ENCODE measurements around the gene IFITM10. TPM values are rescaled to one million over a fixed set of nuclear protein-coding genes. Genes with fewer than 3 reads are reported as not detected.

Gene IFITM10
- total and polyA plus RNA-seq, 9 of the 15 experiments (the other 6 are each of a cell fraction or from before 2014, with no cell fraction given), result 0.08 to 0.13 (median 0.09) TPM; not detected in 6

DNA sequence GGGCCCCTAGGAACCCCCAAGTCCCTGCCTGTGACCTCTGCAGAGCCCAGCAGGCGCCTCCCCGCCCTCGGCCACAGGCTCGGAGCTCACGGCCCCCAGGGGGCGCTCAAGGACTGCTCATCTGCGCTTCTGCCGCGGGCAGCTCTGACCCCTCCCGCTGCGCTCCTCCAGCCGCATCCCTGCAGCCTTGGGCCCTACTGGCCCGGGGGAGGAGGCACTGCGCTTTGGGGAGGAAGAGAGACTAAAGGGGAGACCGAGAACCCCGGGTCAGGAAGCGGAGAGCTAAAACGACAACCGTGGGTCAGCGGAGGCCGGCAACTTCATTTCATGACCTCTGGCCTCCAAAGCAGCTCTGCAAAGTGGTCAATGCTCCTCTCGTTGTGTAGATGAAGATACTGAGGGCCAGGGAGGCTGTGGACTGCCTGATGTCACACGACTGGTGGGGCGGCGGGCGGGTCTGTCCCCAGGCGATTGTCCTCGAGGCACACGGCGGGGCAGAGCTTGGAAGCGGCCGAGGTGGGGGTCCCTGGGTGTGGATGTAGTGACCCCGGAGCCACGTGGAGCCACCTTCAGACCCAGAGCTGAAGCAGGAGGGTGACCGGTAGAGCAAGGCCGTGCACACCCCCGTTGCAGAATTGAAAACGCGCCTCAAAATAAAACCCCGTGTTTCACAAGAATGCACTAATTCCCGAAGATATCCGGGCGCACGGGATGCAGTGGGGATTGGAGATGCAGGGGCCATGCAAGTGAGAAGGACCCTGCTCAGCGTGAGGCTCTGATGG, 56.1 kb downstream of the IFITM10 start (continued):
- TF ChIP-seq MAZ (CRISPR knock-in tag; conservative IDR thresholded peaks at IDR 0.05 in 1 of 2, IDR thresholded peaks at IDR 0.05 in 1 of 2) (peak; percentile 91 to 98), VEZF1 (CRISPR knock-in tag; IDR thresholded peaks at IDR 0.05) (peak; percentile 99), IFI16 (CRISPR knock-in tag; IDR thresholded peaks at IDR 0.05) (no peak), GATAD2B (IDR thresholded peaks at IDR 0.05; ENCODE audit: borderline replicate concordance) (no peak), NELFE (IDR thresholded peaks at IDR 0.05; ENCODE audit: insufficient read depth, insufficient read length) (no peak), MYNN (IDR thresholded peaks at IDR 0.05) (0 out of 2 replicates have a peak, but pooled peaks have one; percentile 34), MYNN (CRISPR knock-in tag; IDR thresholded peaks at IDR 0.05) (no peak), SLC30A9 (CRISPR knock-in tag; IDR thresholded peaks at IDR 0.05) (no peak), FOXM1 (IDR thresholded peaks at IDR 0.05; ENCODE audit: low read depth) (no peak), FOXM1 (CRISPR knock-in tag; IDR thresholded peaks at IDR 0.05; ENCODE audit: low read depth) (no peak), TEAD4 (IDR thresholded peaks at IDR 0.05; ENCODE audit: low read length) (no peak), TEAD4 (CRISPR knock-in tag; IDR thresholded peaks at IDR 0.05; ENCODE audit: borderline replicate concordance) (no peak), EGR1 (conservative IDR thresholded peaks at IDR 0.05) (0 out of 2 replicates have a peak, but pooled peaks have one; percentile 10), ZNF778 (CRISPR knock-in tag; IDR thresholded peaks at IDR 0.05) (no peak), ZNF717 (CRISPR knock-in tag; IDR thresholded peaks at IDR 0.05) (no peak)
- TF ChIP-seq, protein P1, sequence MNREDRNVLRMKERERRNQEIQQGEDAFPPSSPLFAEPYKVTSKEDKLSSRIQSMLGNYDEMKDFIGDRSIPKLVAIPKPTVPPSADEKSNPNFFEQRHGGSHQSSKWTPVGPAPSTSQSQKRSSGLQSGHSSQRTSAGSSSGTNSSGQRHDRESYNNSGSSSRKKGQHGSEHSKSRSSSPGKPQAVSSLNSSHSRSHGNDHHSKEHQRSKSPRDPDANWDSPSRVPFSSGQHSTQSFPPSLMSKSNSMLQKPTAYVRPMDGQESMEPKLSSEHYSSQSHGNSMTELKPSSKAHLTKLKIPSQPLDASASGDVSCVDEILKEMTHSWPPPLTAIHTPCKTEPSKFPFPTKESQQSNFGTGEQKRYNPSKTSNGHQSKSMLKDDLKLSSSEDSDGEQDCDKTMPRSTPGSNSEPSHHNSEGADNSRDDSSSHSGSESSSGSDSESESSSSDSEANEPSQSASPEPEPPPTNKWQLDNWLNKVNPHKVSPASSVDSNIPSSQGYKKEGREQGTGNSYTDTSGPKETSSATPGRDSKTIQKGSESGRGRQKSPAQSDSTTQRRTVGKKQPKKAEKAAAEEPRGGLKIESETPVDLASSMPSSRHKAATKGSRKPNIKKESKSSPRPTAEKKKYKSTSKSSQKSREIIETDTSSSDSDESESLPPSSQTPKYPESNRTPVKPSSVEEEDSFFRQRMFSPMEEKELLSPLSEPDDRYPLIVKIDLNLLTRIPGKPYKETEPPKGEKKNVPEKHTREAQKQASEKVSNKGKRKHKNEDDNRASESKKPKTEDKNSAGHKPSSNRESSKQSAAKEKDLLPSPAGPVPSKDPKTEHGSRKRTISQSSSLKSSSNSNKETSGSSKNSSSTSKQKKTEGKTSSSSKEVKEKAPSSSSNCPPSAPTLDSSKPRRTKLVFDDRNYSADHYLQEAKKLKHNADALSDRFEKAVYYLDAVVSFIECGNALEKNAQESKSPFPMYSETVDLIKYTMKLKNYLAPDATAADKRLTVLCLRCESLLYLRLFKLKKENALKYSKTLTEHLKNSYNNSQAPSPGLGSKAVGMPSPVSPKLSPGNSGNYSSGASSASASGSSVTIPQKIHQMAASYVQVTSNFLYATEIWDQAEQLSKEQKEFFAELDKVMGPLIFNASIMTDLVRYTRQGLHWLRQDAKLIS (CRISPR knock-in tag; IDR thresholded peaks at IDR 0.05), result no peak
- TF ChIP-seq, protein P2, sequence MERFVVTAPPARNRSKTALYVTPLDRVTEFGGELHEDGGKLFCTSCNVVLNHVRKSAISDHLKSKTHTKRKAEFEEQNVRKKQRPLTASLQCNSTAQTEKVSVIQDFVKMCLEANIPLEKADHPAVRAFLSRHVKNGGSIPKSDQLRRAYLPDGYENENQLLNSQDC (CRISPR knock-in tag; IDR thresholded peaks at IDR 0.05), result no peak
- TF ChIP-seq, protein P3, sequence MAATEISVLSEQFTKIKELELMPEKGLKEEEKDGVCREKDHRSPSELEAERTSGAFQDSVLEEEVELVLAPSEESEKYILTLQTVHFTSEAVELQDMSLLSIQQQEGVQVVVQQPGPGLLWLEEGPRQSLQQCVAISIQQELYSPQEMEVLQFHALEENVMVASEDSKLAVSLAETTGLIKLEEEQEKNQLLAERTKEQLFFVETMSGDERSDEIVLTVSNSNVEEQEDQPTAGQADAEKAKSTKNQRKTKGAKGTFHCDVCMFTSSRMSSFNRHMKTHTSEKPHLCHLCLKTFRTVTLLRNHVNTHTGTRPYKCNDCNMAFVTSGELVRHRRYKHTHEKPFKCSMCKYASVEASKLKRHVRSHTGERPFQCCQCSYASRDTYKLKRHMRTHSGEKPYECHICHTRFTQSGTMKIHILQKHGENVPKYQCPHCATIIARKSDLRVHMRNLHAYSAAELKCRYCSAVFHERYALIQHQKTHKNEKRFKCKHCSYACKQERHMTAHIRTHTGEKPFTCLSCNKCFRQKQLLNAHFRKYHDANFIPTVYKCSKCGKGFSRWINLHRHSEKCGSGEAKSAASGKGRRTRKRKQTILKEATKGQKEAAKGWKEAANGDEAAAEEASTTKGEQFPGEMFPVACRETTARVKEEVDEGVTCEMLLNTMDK (IDR thresholded peaks at IDR 0.05; ENCODE audit: borderline replicate concordance, insufficient read depth, low read depth, low read length, poor library complexity, severe bottlenecking), result peak; percentile 45
- TF ChIP-seq, protein P4, sequence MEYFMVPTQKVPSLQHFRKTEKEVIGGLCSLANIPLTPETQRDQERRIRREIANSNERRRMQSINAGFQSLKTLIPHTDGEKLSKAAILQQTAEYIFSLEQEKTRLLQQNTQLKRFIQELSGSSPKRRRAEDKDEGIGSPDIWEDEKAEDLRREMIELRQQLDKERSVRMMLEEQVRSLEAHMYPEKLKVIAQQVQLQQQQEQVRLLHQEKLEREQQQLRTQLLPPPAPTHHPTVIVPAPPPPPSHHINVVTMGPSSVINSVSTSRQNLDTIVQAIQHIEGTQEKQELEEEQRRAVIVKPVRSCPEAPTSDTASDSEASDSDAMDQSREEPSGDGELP (CRISPR knock-in tag; IDR thresholded peaks at IDR 0.05; ENCODE audit: borderline replicate concordance), result peak; percentile 48; the same call in 1 of the 2 replicates

All from K562 (cell line).